ENCODE data around the gene SLIT1.

The SLIT1 gene

DNA sequence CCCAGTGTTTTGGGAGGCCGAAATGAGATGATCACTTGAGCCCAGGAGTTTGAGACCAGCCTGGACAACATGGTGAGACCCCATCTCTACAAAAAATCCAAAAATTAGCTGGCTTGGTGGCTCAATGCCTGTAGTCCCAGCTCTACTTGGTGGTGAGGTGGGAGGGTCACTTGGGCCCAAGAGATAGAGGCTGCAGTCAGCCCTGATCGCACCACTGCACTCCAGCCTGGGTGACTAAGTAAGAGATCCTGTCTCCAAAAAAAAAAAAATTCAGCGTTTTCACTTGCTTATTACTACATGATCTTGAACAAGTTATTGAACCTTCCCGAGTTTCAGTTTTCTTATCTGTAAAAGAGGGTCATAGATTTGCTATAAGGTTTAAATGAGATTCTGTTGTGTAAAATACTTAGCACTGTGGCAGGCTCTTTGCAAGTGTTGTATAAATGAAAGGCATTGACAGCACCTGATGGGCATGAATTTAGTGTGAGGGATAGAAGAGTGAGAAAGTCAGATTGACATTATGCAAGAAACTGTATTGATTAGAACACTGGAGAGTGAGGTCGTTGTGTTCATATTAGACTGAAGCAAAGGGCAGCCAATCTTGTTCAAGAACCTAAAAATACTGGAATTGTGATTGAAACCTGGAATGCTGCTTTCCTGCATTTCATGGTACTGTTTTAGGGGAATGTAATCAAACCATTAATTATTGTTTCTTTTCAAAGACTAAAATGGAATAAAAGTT lies 216.9 kb downstream of the SLIT1 start:
- DNase-seq (ENCODE audit: low spot score) = no peak

DNA sequence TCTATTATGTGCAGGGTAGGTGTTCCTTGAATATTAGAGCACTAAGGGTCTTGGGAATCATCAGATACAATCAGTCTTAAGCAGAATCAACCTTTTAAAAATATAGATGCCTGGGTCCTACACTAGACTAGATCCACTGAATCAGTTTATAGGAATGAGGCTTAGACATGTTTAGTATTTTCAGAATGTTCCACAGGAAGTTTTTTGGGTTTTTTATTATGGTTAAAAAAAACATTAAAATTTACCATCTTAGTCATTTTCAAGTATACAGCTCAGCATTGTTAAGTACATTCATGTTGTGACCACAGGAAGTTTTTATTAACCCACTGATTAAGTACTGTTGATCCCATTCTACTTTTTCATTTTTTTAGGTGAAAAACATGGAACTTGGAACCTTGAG lies 217.9 kb downstream of the SLIT1 start:
- DNase-seq (ENCODE audit: low spot score) = no peak

DNA sequence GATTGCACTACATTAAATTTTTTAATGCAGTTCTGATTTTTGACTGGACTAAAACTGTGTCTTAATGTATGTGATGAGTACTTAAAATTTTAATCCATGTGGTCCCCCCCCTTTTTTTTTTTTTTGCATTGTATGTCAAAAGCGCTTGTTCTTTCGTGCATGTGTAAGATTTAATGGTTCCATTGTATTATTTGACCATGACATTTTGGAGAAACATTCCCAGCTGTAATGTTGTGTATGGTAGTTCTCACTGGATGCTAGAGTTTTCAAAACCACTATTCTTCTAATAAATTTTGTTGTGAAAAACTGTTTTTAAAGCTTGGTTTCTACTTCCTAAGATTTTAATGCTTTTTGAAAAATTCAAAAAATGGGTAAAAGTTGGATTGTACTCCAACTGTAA lies 221.6 kb downstream of the SLIT1 start:
- no peak for DNase-seq (ENCODE audit: low spot score)

DNA sequence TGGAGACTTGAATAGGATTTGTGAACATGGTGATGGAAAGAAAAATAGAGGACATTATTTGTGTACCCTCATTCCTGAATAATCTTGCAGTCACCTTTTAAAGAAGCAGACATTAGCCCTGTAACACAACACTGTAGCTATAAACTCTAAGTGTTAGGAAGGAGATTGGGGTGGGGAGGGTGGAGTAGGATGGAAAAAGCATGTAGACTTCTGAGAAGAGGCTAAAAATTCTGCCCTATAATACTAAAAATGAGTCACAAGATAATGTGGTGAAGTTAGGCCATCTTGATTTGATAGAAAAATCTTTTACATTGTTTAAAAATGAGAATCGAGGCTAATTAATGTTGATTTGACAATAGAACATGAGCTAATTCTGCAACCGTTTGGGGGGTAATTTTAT lies 224.9 kb downstream of the SLIT1 start:
- DNase-seq (ENCODE audit: low spot score) = no peak

DNA sequence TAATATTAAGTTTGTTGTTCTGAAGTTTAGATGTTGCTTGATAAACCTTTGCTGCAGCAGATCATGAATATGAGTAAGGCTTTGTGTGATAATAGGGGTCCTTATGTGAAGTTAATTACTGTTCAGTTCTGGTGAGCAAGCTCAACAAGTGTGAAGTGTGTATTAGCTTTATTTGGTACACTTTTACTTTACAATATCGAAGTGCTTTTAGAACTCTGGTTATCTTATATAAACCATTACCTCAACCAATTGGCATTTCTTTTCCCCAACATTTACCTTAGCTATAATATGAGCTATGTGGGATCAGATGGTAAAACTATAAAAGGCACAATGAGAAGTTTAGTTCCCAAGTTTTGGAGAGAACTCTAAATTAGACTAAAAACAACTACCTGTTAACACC lies 226.0 kb downstream of the SLIT1 start:
- DNase-seq (ENCODE audit: low spot score) = no peak

DNA sequence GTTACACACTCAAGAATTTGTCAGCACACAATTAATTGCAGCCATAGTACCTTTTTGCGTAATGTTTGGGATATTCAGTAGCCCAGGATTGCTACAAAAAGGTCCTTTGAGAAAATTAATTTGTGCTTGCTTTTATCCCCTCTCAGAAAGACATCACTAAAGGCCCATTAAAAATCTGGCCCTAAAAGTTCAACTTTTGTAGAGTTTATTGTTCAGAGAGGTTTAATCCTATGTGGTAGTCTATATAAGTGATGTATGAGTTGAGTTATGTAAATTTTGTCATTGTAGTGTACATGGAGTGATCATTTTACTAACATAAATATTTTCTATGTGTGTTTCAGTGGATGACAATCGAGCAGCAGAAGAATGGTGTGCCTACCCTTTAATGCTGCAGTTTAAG lies 227.7 kb downstream of the SLIT1 start:
- no peak for DNase-seq (ENCODE audit: low spot score)

DNA sequence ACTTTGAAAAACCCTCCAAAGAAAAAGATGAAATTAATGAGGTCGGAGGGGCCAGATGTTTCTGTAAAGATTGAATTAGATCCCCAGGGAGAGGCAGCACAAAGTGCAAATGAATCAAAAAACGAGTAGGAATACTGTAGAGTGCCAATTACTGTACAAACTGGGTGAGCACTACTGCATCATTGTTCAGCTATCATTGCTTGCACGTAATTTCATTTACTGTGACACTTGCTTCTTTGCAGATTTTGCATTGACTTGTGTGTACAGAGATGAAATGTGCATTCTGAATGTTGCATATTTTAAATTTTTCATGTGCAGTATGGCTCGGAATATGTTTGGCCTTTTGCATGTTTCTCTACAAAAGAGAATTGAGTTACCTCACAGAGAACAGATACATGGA lies 230.0 kb downstream of the SLIT1 start:
- DNase-seq (ENCODE audit: low spot score) = no peak

DNA sequence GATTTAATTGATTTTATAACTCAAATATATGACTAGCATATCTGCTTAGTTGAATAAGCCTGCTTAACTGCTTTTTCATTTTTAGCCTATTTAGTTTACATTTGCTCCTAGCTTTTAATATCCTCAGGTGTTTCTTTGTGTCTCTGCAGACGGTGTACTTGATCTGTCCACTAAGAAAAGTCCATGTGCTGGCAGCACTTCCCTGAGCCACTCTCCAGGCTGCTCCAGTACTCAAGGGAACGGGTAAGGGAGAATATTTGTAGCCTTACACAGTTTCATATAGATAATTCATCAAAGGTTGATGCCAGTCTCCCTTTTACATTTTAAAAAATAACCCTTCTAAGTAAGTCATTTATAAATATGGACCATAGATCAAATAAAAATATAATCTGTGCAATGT lies 233.8 kb downstream of the SLIT1 start:
- no peak for DNase-seq (ENCODE audit: low spot score)

DNA sequence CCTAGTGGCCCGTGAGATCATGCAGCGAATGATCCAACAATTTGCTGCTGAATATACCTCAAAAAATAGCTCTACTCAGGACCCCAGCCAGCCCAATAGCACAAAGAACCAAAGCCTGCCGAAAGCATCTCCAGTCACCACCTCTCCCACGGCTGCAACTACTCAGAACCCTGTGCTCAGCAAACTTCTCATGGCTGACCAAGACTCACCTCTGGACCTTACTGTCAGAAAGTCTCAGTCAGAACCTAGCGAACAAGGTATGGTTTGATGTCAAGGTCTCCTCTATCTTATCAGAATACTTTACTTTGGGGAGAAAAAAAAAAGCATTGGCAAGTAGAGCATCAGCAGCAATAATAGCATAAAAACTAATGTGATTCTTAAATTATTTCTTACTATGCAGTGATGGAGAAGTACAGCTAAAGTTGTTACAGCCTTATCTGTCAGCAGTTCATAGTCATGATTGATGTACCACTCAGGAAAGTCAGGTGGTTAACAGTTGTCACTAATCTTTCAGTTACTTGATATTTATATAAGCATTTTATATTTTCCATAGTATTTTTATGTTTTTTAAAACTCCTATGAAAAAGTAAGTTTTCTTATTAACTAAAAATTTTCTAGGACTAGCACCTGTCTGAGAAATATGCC lies 236.6 kb downstream of the SLIT1 start:
- no peak for DNase-seq (ENCODE audit: low spot score)
